Cardiac atrium fibroblast (primary cell): ENCODE results near the gene HABP4. TPM values are rescaled to one million over a fixed set of nuclear protein-coding genes. Genes with fewer than 3 reads are reported as not detected.

Experiments
- total RNA-seq: library from RNA; depleted of rRNA; stranded (reverse); fragments of >200 nt; gene quantifications from 2 replicates; pipeline ENCODE4 v1.2.3, GENCODE V29; 2015

HABP4 gene, protein sequence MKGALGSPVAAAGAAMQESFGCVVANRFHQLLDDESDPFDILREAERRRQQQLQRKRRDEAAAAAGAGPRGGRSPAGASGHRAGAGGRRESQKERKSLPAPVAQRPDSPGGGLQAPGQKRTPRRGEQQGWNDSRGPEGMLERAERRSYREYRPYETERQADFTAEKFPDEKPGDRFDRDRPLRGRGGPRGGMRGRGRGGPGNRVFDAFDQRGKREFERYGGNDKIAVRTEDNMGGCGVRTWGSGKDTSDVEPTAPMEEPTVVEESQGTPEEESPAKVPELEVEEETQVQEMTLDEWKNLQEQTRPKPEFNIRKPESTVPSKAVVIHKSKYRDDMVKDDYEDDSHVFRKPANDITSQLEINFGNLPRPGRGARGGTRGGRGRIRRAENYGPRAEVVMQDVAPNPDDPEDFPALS
- total RNA-seq = 7.4 and 9.1 TPM in 2 replicates

DNA sequence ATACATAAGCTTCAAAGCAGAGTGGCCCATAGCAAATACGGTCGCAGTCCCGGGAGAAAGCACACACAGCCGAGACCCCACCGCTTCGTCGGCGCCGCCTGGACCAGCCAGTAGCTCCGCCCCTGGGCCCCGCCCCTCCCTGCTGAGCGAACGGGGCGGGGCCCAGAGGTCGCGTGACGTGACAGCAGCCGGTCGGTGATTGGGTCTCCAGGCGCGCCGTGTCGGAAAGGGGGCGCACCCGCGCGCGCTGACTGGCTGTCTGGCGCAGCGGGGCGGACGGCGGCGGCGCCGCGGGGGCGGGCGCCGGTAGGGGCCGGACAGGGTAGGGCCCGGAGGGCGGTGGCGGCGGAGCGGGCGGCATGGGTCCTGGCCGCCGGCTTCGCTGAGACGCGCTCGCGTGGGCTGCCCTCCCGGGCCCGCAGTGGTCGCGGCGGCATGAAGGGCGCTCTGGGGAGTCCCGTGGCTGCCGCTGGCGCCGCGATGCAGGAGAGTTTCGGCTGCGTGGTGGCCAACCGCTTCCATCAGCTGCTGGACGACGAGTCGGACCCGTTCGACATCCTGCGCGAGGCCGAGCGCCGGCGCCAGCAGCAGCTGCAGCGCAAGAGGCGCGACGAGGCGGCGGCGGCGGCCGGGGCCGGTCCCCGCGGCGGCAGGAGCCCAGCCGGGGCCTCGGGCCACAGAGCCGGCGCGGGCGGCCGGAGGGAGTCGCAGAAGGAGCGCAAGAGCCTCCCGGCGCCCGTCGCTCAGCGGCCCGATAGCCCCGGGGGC lies at the start of gene HABP4:
HABP4 (plus strand) TSS at position 325 of the 768 bp plus-strand sequence; CDS start at position 436, 111 bp downstream.

DNA sequence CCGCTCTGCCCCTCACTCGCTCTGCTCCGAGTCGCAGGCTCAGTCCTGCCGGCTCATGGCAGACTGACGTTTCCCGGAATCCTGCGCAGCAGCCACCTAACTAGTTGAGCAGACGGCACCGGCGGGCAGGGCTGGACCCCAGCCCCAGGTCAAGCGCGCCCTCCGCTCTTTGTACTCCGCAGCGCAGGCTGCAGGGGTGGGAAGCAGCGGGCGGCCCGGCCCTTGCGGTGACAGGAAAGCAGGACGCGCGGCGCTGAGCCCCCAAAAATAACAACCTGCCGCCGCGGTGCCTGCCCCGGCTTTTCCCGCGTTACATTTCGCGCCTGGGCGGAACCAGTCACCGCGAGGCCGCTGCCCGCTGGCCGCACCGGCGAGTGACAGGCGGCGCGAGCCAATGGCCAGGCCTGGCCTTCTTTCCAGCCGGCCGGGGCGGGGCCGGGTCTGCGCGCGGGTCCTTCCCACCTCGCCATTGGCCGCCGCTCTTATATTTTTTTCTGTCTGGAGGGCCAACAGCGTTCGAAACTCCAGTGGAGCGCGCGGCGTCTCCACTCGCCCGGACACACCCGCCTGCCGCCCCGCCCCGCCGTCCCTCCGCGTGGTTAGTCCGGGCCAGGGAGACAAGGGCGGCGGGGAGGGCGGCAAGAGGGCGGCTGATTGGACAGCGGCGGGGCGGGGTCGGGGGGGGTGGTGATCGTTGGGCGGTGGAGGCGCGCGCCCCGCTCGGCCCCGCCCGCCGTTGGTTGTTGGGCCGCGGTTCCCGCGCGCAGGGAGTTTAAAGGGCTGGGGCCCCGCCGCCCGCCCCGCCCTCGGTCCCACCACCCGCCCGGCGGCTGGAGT lies 31.7 kb upstream of the HABP4 start, which contains the start of gene ZNF367:
ZNF367 (minus strand) TSS at position 288 of the 837 bp plus-strand sequence. CDS start 338 bp downstream, outside the sequence.

Other genes with a start within 250 kb of the HABP4 start
- not detected in 2 replicates for gene HSD17B3, start 148.0 kb upstream of the HABP4 start, total RNA-seq
- gene SLC35D2, start 66.5 kb upstream of the HABP4 start, total RNA-seq = 11.6 and 15.6 TPM in 2 replicates
- gene ZNF367, start 31.8 kb upstream of the HABP4 start, total RNA-seq = 1.3 and 1.9 TPM in 2 replicates
- 4.9 and 7.5 TPM in 2 replicates for gene CDC14B, start 169.7 kb downstream of the HABP4 start, total RNA-seq
- gene PRXL2C, start 205.1 kb downstream of the HABP4 start, total RNA-seq = 5.8 and 42.6 TPM in 2 replicates